Calu3 (cell line): ENCODE measurements around the gene NAA10. TPM values are rescaled to one million over a fixed set of nuclear protein-coding genes. Genes with fewer than 3 reads are reported as not detected.

Experiments
- BruUV-seq: library from RNA; stranded (reverse); fragments of 400-500 nt; replicated peaks from 2 replicates; lab custom pipeline; 2021; lab: Mats Ljungman, UMichigan
- CTCF ChIA-PET: fragments of 300-600 bp; sonication (Branson Sonifier 250); formaldehyde crosslinking; loops from one replicate; lab custom pipeline; 2022; ENCODE audit warnings: antibody characterized with exemption; lab: Charles Lee
- DNase-seq: peaks from one replicate; pipeline ENCODE4 v3.0.0; 2022
- H3K27ac Mint-ChIP-seq: one replicate; pipeline ENCODE4 v1.8.0; 2022; ENCODE audit warnings: mixed read lengths; ENCODE audit not compliant: unreplicated experiment
- H3K27me3 Mint-ChIP-seq: one replicate; pipeline ENCODE4 v1.8.0; 2022; ENCODE audit warnings: mixed read lengths; ENCODE audit not compliant: unreplicated experiment
- H3K36me3 Mint-ChIP-seq: one replicate; pipeline ENCODE4 v1.8.0; 2022; ENCODE audit warnings: mild to moderate bottlenecking, moderate library complexity, mixed read lengths; ENCODE audit not compliant: insufficient read depth, unreplicated experiment
- H3K4me1 Mint-ChIP-seq: one replicate; pipeline ENCODE4 v1.8.0; 2022; ENCODE audit warnings: mild to moderate bottlenecking, low read depth, mixed read lengths; ENCODE audit not compliant: unreplicated experiment
- H3K4me3 Mint-ChIP-seq: one replicate; pipeline ENCODE4 v1.8.0; 2022; ENCODE audit warnings: mild to moderate bottlenecking, low read depth, moderate library complexity, mixed read lengths; ENCODE audit not compliant: unreplicated experiment
- H3K9me3 Mint-ChIP-seq: one replicate; pipeline ENCODE4 v1.8.0; 2022; ENCODE audit warnings: low read depth, mixed read lengths; ENCODE audit not compliant: unreplicated experiment
- CTCF ChIP-seq: fragments of 200-600 bp; IDR thresholded peaks from one replicate; pipeline ENCODE4 v1.8.0; 2022; ENCODE audit warnings: antibody characterized with exemption; ENCODE audit not compliant: unreplicated experiment
- intact Hi-C: fragments of 100-400 bp; cut with micrococcal nuclease; formaldehyde crosslinking; loops from one replicate; pipeline ENCODE4 v1.10.0; 2022; ENCODE audit not compliant: unreplicated experiment
- total RNA-seq: library from RNA; stranded (reverse); gene quantifications from 2 replicates; pipeline ENCODE4 v1.2.3, GENCODE V29; 2022

NAA10 gene
- total RNA-seq, 1 experiment from 2014 or later = 139 TPM

GRCh38 chrX:153903991-153904957, 30.6 kb downstream of the NAA10 start, which contains the start of gene AVPR2:
Gene AVPR2 (plus strand): TSS chrX:153904673. CDS start chrX:153905146, 473 bp downstream.
- no peak within 1 kb of the TSS for H3K27ac Mint-ChIP-seq
- peaks cover 7% of the 10 kb centered on the region for H3K36me3 Mint-ChIP-seq
- peaks cover 34% of the 10 kb centered on the region for H3K27me3 Mint-ChIP-seq
- CTCF ChIA-PET = no interaction called here
- H3K4me3 Mint-ChIP-seq = no peak within 1 kb of the TSS
- no peaks in the 10 kb centered on the region for H3K9me3 Mint-ChIP-seq
- intact Hi-C loops = no loop called here
- DNase-seq = no peak
- peaks cover 30% of the 10 kb centered on the region for H3K4me1 Mint-ChIP-seq
- no TSS peak for BruUV-seq
- TF ChIP-seq CTCF = no peak

GRCh38 chrX:153903238-153903980, 31.4 kb downstream of the NAA10 start:
- intact Hi-C loops = no loop called here
- DNase-seq = no peak
- Mint-ChIP-seq H3K9me3 (no peaks in the 10 kb centered on the region), H3K36me3 (peaks cover 5% of the 10 kb centered on the region), H3K27ac (no peak overlapping the region), H3K4me3 (no peak overlapping the region), H3K4me1 (peaks cover 30% of the 10 kb centered on the region), H3K27me3 (peaks cover 26% of the 10 kb centered on the region)
- no TSS peak for BruUV-seq
- no peak for TF ChIP-seq CTCF
- CTCF ChIA-PET = no interaction called here

GRCh38 chrX:153902385-153902784, 32.5 kb downstream of the NAA10 start:
- Mint-ChIP-seq H3K4me3 (no peak overlapping the region), H3K27me3 (peaks cover 16% of the 10 kb centered on the region), H3K36me3 (peaks cover 5% of the 10 kb centered on the region), H3K4me1 (peaks cover 30% of the 10 kb centered on the region), H3K27ac (no peak overlapping the region), H3K9me3 (no peaks in the 10 kb centered on the region)
- TF ChIP-seq CTCF = no peak
- BruUV-seq = no TSS peak
- CTCF ChIA-PET = no interaction called here
- intact Hi-C loops = no loop called here
- no peak for DNase-seq

GRCh38 chrX:153901753-153902140, 33.1 kb downstream of the NAA10 start:
- Mint-ChIP-seq H3K9me3 (no peaks in the 10 kb centered on the region), H3K27me3 (peaks cover 10% of the 10 kb centered on the region), H3K27ac (no peak overlapping the region), H3K36me3 (peaks cover 5% of the 10 kb centered on the region), H3K4me3 (no peak overlapping the region), H3K4me1 (peaks cover 30% of the 10 kb centered on the region)
- DNase-seq = no peak
- intact Hi-C loops = no loop called here
- BruUV-seq = no TSS peak
- CTCF ChIA-PET = no interaction called here
- no peak for TF ChIP-seq CTCF
